HG03280 (cell line): Measurements from ENCODE around the gene ADARB2.
"Not testable (repeated sequence)": the region's sequence is repeated elsewhere in the genome, so short reads cannot be mapped to it uniquely, and the experiment has no call there.

Experiments
- ATAC-seq: cut with Tn5 transposase; IDR thresholded peaks from one replicate; pipeline ENCODE4 v1.9.1; 2021; ENCODE audit warnings: mild to moderate bottlenecking, moderate library complexity; ENCODE audit not compliant: unreplicated experiment

The ADARB2 gene

DNA sequence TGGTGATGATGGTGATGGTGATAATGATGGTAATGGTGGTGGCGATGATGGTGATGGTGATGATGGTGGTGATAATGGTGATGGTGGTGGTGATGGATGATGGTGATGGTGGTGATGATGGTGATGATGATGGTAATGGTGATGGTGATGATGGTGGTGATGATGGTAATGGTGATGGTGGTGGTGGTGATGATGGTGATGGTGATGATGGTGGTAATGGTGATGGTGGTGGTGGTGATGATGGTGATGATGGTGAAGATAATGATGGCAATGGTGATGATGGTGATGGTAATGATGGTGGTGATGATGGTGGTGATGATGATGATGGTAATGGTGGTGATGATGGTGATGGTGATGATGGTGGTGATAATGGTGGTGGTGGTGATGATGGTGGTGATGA lies 517.5 kb downstream of the ADARB2 start:
- ATAC-seq = not testable (repeated sequence)

DNA sequence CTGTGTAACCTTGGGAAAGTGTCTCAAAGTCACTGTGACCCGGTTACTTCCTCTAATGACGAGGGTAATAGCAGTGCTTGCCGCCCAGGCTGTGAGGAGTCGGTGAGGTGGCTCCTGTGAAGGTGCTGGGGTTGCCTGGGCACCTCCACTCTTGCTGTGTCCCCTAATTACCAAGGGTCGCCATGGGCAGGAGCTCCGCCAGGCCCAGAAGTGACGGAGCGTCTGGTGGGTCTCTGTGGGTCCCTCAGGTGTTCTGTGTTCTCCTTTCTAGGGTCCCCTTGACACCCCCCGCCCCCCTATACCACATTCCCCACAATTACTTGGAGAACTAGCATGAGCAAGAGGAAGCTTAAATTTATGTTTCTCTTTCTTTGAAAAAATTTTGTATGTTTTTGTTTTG lies 519.7 kb downstream of the ADARB2 start:
- ATAC-seq = no peak

DNA sequence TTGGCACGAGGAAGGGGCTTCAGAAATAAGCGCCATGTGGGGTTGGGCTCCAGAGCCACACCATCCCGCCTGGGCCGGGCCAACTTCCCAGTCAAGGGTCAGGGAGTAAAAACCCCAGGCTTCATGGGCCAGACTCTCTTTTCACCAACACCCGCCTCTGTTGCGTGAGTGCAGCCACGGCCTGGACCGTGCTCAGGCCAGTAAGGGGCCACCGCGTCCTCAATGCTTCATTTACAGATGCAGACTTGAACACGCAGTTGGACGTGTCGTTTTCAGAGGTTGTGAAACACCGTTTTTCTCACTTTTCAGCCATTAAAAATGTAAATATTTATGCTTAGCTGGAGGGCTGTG lies 520.1 kb downstream of the ADARB2 start:
- no peak for ATAC-seq

DNA sequence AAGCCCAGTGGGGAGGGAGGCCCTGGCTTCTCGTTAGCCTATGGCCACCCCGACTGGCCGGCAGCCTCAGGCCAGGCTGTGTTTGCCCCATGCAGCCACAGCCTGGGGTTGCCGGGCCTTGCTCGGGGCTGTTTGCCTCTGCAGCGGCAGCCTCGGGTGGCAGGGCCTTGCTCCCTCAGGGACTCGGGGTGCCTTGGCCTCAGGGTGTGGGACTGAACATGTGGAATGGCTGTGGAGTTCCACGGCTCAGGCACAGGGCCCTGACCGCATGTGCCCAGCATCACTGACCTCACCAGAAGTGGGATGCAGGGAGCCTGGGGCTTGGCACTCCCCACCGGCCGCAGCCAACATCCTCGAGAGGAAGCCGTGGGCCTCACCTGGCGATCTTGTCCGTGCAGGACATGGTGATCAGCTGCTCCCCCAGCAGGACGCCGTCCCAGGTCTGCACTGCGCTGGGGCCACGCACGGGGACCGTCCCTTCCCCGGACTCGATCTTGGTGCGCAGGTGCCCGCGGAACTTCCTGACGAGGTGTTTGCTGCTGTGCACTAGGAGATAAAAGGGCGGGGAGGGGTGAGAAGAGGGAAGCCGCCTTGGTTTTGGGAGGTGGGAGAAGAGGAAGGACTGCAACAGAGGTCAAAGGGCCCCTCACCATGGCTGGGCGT lies 520.6 kb downstream of the ADARB2 start:
- no peak for ATAC-seq

DNA sequence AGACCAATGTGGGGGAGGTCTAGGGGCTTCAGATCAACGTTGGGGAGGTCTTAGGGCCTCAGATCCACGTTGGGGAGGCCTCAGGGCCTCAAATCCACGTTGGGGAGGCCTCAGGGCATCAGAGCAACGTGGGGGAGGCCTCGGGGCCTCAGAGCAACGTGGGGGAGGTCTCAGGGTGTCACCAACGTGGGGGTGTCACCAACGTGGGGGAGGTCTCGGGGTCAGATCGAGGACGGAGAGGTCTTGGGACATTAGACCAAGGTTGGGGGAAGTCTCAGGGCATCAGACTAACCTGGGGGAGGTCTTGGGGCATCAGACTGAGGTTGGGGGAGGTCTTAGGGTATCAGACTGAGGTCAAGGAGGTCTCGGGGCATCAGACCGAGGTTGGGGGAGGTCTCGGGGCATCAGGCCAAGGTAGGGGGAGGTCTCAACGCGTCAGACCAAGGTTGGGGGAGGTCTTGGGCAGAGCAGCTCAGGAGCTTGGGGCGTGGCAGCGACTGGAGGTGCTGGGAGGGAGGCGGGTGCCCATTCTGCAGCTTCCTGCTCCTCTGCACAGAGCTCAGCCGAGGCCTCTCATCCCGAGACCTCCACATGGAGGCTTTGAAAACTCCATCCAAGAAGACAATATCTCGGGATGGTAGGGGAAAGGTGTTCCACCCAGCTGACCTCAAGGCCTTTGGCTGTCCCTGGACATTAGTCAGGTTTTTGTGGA lies 521.3 kb downstream of the ADARB2 start:
- no peak for ATAC-seq

DNA sequence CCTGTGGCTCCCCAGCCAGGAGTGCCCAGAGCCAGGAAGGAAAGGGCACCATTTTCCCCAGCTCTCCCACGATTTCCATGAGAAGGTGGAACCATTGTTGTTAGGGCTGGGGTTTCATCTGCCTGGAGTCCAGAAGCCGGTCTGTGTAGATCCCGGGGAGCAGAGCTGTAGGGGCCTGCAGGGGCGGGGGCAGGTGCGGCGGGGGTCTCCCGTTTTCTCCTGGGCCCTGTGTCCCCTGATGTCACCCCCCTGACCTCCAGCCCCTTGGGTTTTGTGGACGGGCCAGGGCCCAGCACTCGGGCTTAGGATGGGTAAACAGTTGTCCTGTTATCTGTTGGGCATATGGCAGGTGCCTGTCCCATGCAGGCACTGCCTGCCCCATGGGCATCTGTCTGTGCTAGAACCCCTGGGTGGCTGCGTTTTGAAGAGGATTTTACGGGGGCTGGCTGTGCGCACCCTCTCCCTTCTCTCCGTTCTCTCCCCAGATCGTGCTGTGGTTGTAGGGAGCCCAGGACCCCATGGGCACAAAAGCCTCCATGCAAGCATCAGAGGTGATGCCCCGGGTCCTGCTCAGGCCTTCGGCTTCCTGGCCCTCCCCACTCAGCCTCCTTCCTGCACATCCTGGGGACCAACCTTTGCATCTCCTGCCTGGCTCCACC lies 522.3 kb downstream of the ADARB2 start:
- no peak for ATAC-seq

DNA sequence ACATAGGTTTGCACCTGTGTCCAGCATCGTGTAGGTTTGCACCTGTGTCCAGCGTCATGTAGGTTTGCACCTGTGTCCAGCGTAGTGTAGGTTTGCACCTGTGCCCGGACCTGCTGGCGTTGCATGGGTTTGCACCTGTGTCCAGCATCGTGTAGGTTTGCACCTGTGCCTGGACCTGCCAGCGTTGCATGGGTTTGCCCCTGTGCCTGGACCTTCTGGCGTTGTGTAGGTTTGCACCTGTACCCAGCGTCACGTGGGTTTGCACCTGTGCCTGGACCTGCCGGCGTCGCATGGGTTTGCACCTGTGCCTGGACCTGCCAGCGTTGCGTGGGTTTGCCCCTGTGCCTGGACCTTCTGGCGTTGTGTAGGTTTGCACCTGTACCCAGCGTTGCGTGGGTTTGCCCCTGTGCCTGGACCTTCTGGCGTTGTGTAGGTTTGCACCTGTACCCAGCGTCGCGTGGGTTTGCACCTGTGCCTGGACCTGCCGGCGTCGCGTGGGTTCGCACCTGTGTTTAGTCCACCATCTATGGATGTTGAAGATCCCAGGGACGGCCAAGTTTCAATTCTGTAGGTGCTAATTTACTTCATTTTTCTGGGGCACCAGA lies 523.2 kb downstream of the ADARB2 start:
- ATAC-seq = no peak

DNA sequence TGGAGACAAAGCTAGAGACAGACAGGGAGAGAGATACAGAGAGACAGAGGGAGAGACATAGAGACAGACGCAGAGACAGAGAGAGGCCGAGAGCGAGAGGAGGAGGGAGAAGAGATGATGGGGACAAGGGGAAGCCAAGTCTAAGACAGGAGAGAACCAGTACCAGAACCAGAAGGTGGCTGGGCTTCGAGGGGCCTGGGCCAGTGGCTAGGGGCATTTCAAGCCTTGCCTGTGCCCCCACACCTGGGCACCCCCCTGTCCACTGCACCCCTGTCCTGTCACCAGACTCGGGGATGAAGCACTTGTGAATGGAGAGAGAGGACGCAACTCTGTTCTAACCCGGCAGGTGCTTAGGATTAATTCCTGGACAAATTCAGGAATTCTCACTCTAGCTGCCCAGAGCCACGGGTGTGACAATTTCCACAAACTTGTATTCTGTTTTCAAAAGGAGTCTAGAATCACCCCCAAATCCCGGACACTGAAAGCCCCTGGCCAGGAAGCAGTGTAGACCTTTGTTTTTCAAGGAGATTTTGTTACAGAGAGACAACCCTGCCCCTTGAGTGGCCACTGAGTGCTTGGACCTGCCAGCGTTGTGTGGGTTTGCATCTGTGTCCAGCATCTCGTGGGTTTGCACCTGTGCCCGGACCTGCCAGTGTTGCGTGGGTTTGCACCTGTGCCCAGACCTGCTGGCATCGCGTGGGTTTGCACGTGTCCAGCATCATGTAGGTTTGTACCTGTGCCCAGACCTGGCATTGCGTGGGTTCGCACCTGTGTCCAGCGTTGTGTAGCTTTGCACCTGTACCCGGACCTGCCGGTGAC lies 523.9 kb downstream of the ADARB2 start:
- ATAC-seq = no peak

DNA sequence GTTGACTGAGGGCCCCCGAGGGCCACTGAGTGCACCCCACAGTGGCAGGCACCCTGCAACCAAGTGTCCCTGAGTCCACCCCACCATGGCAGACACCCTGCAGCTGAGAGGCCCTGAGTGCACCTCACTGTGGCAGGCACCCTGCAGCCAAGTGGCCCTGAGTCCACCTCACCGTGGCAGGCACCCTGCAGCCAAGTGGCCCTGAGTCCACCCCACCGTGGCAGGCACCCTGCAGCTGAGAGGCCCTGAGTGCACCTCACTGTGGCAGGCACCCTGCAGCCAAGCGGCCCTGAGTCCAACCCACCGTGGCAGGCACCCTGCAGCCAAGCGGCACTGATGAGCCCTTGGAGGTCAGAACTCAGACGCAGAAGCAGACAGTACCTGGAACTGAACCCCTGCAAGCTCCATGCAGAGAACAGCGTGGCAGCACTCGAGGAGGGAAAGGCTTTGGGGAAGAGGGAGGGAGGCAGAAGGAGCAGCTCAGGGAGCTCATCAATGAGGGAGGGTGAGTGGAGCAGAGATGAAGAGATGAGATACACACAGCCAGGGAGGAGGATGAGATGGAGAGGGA lies 524.7 kb downstream of the ADARB2 start:
- no peak for ATAC-seq

DNA sequence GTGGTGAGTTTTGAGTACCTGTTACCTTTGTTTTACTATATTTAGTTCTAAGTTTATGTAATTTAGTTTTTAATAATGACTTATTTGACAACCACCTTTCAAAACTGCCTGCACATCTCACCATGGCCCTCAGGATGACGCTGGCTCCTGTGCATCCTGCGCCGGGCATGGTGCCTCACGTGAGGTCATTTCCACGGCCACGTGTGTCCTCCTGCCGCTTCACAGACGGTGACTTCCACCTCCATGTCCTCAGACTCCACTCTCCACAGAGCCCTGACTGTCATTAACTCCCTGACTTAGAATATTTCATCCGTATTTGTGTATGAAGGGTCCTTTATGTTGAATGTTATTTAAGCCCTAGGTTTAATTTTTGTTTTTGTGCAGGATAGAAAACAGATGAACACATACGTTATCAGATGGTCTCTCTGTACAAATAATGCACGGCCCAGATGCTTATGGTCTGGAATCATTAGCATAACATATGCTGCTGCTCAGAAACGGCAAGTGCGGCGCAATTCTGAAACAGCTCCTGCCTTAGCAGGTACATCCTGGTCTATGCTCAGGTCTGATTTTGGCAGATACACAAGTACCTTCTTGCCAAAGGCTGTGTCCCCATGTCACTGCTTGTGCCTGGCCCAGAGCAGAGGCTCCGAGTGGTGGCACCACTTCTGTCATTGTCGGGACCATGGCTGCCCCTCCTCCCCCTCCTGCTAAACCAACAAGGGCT lies 525.3 kb downstream of the ADARB2 start:
- ATAC-seq = no peak

DNA sequence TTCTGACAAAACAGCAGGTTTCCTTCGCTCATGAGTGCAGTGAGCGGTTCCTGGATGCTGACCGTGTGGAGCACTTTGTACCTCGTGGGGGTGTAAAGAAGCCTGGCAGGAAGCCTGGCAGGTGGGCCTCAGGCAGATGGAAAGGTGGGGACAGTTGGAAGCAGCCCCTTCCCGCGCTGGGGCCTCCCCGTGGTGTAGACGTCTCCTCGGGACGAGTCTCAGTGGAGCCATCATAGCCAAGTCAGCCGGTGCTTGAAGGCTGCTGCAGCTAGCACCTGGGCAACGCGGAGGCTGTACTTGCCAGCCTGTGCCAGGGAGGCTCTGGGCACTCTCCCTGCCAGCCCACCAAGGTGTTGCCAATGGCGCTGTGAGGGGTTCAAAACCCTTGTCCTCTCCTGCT lies 526.7 kb downstream of the ADARB2 start:
- ATAC-seq = no peak

DNA sequence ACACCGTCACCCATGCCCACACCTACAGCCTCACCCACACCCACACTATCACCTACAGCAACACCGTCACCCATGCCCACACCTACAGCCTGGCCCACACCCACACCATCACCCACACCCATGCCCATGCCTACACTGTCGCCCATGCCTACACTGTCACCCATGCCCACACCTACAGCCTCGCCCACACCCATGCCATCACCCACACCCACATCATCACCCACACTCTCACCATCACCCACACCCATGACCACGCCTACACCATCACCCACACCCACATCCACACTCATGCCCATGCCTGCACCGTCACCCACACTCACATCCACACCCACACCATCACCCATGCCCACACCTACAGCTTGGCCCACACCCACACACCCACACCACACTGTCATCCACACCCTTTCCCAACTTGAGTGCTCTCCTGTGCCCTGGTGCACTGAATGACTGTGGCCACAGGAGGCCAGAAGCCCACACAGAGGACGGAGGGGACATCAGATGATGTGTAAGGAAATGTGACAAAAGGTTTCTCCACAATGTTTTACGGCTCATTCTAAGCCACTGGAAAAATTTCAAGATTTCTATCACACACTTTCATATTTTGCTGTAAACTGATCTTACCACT lies 527.9 kb downstream of the ADARB2 start:
- no peak for ATAC-seq

DNA sequence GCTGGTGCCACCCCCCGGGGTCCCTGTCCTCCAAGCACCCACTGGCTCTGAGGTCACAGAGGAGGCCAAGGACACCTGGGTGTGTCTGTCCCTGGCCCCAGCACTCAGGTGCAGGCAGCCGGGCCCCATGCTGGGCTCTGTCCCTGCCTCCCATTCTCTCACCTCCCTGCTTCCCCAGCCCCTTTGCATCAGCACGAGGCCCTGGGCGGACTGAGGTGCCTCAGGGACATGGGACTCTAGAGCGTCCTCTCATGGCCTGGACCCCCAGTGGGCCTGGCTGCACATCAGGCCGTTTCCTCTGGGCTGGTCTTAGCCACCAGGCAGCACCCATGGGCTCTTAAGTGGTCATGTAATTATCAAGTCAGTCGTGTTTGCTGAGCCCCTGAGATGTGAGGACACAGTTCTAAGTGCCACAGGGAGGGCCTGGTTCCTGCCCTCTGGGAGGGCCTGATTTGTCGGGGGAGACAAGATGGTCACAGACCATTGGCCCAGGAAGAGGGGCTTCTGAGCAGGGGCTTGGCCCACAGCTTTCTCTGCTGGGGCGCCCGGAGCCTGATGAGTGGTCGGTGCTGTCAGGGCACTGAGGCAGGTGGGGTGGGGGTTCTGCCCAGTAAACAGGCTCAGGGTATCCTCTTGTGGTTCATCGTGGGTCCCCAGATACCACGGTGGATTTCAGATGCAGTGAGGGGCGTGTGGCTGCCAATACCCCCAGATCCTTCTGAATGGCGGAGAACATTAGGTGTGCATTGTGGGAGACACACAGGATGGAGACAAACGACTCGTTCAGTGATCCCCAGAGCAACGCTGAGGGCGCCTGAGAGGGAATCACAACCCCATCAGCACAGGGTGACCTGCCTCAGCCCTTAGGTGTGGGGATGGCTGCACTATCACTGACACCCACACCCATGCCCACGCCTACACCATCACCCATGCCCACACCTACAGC lies 528.7 kb downstream of the ADARB2 start:
- ATAC-seq = no peak

DNA sequence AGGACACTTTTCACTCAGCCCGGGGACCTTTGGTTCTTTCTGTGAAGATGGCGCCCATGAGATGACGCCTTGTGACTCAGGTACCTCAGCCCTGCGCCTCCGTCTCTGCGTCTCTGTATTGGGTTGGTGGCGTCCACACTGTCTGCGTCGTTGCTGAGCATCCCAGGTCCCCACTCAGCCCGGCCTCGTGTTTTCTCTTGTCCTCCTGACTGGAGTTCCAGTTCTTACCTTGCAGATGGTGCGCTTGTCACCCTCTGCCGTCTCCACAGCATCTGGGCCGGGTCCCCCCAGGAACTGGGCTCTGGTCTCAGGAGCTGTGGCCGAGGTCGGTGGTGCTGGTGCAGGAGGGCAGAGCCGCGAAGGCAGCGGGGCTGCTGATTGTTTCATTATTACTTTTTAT lies 530.7 kb downstream of the ADARB2 start:
- no peak for ATAC-seq

DNA sequence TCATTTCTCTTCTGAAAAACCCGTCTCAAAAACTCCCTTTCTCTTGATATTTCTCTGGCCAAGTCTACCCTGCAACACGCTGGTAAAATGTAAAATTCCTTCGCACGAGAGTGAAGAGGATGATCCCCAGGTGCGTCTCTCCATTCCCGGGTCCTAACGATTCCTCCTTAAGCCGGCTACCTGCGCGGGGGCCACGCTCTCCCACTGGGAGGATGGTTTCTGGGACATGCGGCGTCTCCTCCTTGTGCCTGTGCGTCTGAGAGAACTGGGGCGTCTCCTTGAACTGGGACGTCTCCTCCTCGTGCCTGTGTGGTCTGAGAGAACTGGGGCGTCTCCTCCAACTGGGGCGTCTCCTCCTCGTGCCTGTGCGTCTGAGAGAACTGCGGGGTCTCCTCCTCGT lies 531.2 kb downstream of the ADARB2 start:
- ATAC-seq = no peak

DNA sequence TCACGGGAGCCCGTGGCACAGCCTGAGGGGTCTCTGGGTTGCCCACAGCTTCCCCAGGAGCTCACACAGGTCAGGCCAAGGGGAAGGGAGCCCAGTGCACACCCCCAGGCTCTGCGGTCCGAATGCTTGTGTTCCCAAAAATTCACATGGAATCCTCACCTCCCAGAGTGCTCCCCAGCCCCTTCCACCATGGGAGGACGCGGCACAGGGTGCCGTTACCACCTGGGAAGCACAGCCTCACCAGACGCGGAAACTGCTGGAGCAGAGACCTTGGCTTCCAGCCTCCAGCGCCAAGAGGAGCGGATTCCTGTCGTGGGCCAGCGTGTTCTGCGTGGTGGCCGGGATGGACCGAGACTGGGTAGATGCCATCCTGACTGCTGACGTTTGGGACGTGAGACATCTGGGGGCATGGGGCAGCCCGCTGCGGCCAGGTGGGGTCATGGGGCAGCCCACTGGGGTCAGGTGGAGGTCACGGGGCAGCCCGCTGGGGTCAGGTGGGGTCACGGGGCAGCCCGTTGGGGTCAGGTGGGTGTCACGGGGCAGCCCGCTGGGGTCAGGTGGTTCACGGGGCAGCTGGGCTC lies 531.8 kb downstream of the ADARB2 start:
- no peak for ATAC-seq

DNA sequence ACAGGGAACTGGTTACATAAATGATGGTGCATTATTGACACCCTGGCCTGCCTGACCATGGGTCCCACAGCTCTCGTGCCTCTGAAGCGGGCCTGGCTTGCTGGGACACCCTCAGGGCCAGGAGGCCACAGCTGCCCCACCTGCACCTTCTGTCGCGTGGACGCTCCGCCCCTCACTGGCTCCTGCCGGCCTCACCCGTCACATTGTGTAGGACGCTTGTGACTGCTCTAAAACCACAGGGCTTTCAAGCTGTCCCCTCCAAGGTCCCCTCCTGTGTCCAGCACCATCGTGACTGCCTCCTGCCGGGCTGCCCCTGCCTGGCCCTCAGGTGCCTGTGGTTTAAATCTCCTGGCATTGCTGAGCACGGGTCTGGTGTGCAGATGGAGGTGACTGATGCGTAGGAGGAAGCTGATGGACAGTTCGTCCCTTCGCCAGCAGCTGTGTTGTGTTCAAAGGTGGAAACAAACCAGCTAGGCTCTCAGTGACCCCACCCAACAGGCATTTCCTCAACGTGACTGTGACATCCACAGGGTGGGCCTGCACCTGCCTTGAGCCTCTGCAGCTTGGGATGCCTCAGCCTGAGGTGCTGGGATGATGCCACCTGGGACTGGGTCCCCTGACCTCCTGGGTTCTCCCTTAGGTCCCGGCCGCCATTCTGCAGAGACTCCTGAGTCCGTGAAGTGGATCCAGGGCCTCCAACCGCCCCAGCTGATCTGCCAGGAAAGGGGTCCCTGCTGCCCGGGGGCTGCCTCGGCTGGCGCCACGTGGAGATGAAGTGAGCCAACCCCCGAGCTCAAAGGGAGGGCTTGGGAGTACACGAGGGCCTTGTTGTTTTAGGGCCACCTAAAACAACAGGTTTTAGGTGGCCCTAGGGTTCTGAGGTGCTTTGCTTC lies 532.6 kb downstream of the ADARB2 start:
- no peak for ATAC-seq
